Measurements from ENCODE around the gene SLC13A3.

GRCh38 chr20:46610145-46610544, 41.1 kb downstream of the SLC13A3 start:
- no peak for TF ChIP-seq POLR2A (IDR thresholded peaks at IDR 0.05)
- no peak for TF ChIP-seq CTCF (IDR thresholded peaks at IDR 0.05 in 4 of 5, conservative IDR thresholded peaks at IDR 0.05 in 1 of 5)

Data from gastrocnemius medialis (tissue), 4 donors.